Ishikawa (cell line): ENCODE data around the gene ADD3.

ENCODE experiments used
- CEBPB ChIP-seq: IDR thresholded peaks from 2 replicates; pipeline ENCODE4 v1.6.1; 2012
- CREB1 ChIP-seq: IDR thresholded peaks from 2 replicates; pipeline ENCODE4 v1.6.1; 2012; ENCODE audit warnings: low read depth
- EGR1 ChIP-seq: IDR thresholded peaks from 2 replicates; pipeline ENCODE4 v1.6.1; 2012
- EP300 ChIP-seq: IDR thresholded peaks from 2 replicates; pipeline ENCODE4 v1.6.1; 2012; ENCODE audit warnings: borderline replicate concordance
- FOXM1 ChIP-seq: IDR thresholded peaks from 2 replicates; pipeline ENCODE4 v1.6.1; 2012; ENCODE audit warnings: low read depth, borderline replicate concordance
- MAX ChIP-seq: IDR thresholded peaks from 2 replicates; pipeline ENCODE4 v1.6.1; 2012
- NFIC ChIP-seq: IDR thresholded peaks from 2 replicates; pipeline ENCODE4 v1.6.1; 2012
- RAD21 ChIP-seq: IDR thresholded peaks from 2 replicates; pipeline ENCODE4 v1.6.1; 2012; ENCODE audit warnings: low read depth
- REST ChIP-seq: IDR thresholded peaks from 2 replicates; pipeline ENCODE4 v1.6.1; 2012; ENCODE audit warnings: low read depth, mild to moderate bottlenecking
- TAF1 ChIP-seq: IDR thresholded peaks from 2 replicates; pipeline ENCODE4 v1.6.1; 2012; ENCODE audit warnings: low read depth, mild to moderate bottlenecking
- TCF12 ChIP-seq: IDR thresholded peaks from 2 replicates; pipeline ENCODE4 v1.6.1; 2012; ENCODE audit warnings: low read depth
- TEAD4 ChIP-seq: IDR thresholded peaks from 2 replicates; pipeline ENCODE4 v1.6.1; 2012
- USF1 ChIP-seq: IDR thresholded peaks from 2 replicates; pipeline ENCODE4 v1.6.1; 2012
- YY1 ChIP-seq: IDR thresholded peaks from 2 replicates; pipeline ENCODE4 v1.6.1; 2012; ENCODE audit warnings: low read depth
- ZBTB7A ChIP-seq: IDR thresholded peaks from 2 replicates; pipeline ENCODE4 v1.6.1; 2012; ENCODE audit warnings: low read depth

Gene ADD3

GRCh38 chr10:110041479-110041829 is 33.7 kb downstream of the ADD3 start:
- TF ChIP-seq ZBTB7A (no peak), TCF12 (no peak), EGR1 (no peak), EP300 (no peak), REST (no peak), USF1 (no peak), NFIC (no peak), FOXM1 (no peak), CEBPB (no peak), CREB1 (no peak), RAD21 (no peak), TEAD4 (no peak)

DNA sequence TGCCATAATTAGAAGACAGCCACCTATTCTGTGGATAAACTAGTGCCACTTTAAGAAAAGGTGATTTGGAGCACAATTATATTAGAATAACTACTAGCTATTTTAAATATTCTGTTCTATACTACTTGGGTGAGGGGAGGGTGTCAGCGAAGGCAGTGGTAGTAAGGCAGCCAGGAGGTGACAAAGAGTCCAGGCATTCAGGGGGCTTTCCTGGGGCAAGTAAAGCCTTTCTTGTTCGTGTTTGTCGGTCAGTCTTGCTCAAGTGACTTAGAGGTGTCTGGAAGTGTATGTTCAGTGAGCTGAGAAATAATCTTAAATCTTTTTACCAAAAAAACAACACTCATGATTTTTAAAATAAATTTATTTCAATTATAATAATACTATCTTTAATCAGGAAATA is 34.4 kb downstream of the ADD3 start:
- no peak for TF ChIP-seq MAX
- no peak for TF ChIP-seq EP300
- no peak for TF ChIP-seq CREB1
- TF ChIP-seq NFIC, result no peak
- no peak for TF ChIP-seq REST
- no peak for TF ChIP-seq RAD21
- no peak for TF ChIP-seq ZBTB7A
- no peak for TF ChIP-seq EGR1
- no peak for TF ChIP-seq TCF12

DNA sequence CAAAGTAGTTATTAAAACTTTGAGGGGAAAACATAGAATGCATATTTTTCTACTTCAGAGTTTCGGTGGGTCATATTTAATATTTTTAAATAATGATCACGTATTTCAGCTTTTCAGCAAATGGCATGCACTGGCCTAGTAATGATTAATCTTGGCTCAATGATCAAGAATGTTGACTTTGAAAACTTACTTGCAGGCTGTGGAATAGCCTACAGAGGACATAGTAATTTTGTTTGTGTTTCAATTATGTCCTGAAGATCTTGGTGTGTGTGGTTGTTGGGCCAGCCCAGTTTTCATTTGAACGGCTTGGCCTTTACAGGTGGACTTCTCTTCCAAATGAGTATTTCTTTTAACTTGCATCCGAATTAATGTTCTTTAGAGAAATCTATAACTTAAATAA is 35.1 kb downstream of the ADD3 start:
- TF ChIP-seq CEBPB, result no peak
- TF ChIP-seq MAX, result no peak
- TF ChIP-seq TAF1, result no peak
- no peak for TF ChIP-seq EP300
- no peak for TF ChIP-seq TCF12
- TF ChIP-seq USF1, result no peak
- no peak for TF ChIP-seq RAD21
- no peak for TF ChIP-seq TEAD4
- TF ChIP-seq EGR1, result no peak
- TF ChIP-seq NFIC, result no peak
- TF ChIP-seq ZBTB7A, result no peak
- no peak for TF ChIP-seq FOXM1
- no peak for TF ChIP-seq CREB1
- no peak for TF ChIP-seq REST
- no peak for TF ChIP-seq YY1

DNA sequence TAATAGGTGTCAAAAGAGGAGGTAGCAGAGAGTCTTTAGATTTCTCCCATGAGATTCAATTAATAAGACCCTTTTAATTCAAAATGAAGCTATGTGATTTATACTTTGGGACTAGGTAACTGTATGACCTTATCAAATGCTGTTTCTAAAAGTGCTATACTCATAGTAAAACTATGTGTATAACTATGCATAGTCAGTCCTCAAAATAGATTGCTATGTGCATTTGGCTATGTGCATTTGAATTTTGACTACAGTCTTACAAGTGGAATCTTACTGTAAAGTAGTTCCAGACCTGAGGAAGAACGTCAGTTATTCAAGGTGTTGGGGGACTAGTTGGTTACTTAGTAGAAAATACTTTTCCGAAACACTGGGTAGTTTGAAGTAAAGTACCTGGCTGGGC is 36.9 kb downstream of the ADD3 start:
- no peak for TF ChIP-seq EP300
- no peak for TF ChIP-seq TAF1
- no peak for TF ChIP-seq REST
- TF ChIP-seq YY1, result no peak
- no peak for TF ChIP-seq RAD21
- no peak for TF ChIP-seq MAX
- no peak for TF ChIP-seq ZBTB7A
- TF ChIP-seq TCF12, result no peak
- TF ChIP-seq USF1, result no peak
- TF ChIP-seq NFIC, result no peak
- TF ChIP-seq CREB1, result no peak
- TF ChIP-seq EGR1, result no peak
- TF ChIP-seq CEBPB, result no peak
- no peak for TF ChIP-seq FOXM1
